HFFc6 (cell line): ENCODE results near the gene PTPRN2. TPM values are rescaled to one million over a fixed set of nuclear protein-coding genes. Genes with fewer than 3 reads are reported as not detected.

Experiments used
- DNase-seq: peaks from one replicate; pipeline ENCODE4 v3.0.0-alpha.2; 2018
- H3K27ac Mint-ChIP-seq: 2 replicates; pipeline ENCODE4 v1.8.0; 2020; ENCODE audit warnings: mild to moderate bottlenecking, mixed read lengths
- H3K27me3 Mint-ChIP-seq: 2 replicates; pipeline ENCODE4 v1.8.0; 2021; ENCODE audit warnings: mild to moderate bottlenecking, moderate library complexity, mixed read lengths; ENCODE audit not compliant: insufficient read depth
- H3K36me3 Mint-ChIP-seq: 2 replicates; pipeline ENCODE4 v1.8.0; 2021; ENCODE audit warnings: low read depth, mixed read lengths
- H3K4me1 Mint-ChIP-seq: 2 replicates; pipeline ENCODE4 v1.8.0; 2020; ENCODE audit warnings: low read depth, mixed read lengths
- H3K4me3 Mint-ChIP-seq: 2 replicates; pipeline ENCODE4 v1.8.0; 2020; ENCODE audit warnings: mild to moderate bottlenecking, moderate library complexity, mixed read lengths
- H3K9me3 Mint-ChIP-seq: 2 replicates; pipeline ENCODE4 v1.8.0; 2020; ENCODE audit warnings: mild to moderate bottlenecking, mixed read lengths
- CTCF ChIP-seq: fragments of 200-600 bp; sonication (generic); IDR thresholded peaks from 2 replicates; pipeline ENCODE4 v1.5.0; 2021; ENCODE audit warnings: antibody characterized with exemption, mild to moderate bottlenecking
- total RNA-seq, 6 experiments: library from RNA; stranded (reverse); fragmentation: NEBNext Ultra II Directional; extraction: Animal tissue kit (Norgen Biotek cat#: 25700); gene quantifications; 2 replicates in 1 of 6; 3 replicates in 5 of 6; pipeline ENCODE4 v1.2.3, GENCODE V29; 2021

PTPRN2 gene
- total RNA-seq, 6 experiments from 2014 or later, result 0.05 to 0.27 (median 0.23) TPM

- no peak for TF ChIP-seq CTCF
- Mint-ChIP-seq H3K36me3 (no peaks in the 10 kb centered on the region), H3K4me1 (no peaks in the 10 kb centered on the region), H3K4me3 (no peak overlapping the region), H3K9me3 (peaks cover 41% of the 10 kb centered on the region), H3K27me3 (no peaks in the 10 kb centered on the region; the same call in 1 of the 2 replicates), H3K27ac (no peak overlapping the region)
- DNase-seq, result no peak
Observed at GRCh38 chr7:157646551-157646950, 941.1 kb downstream of the PTPRN2 start.

- DNase-seq, result no peak
- Mint-ChIP-seq H3K27me3 (peaks cover 2% of the 10 kb centered on the region), H3K4me1 (no peaks in the 10 kb centered on the region), H3K36me3 (no peaks in the 10 kb centered on the region), H3K4me3 (no peak overlapping the region), H3K27ac (no peak overlapping the region), H3K9me3 (peaks cover 40% of the 10 kb centered on the region)
- no peak for TF ChIP-seq CTCF
Observed at GRCh38 chr7:157645539-157645938, 942.1 kb downstream of the PTPRN2 start.

GRCh38 chr7:157644946-157645345 is 942.7 kb downstream of the PTPRN2 start:
- no peak overlapping the region for H3K4me3 Mint-ChIP-seq
- no peak overlapping the region for H3K27ac Mint-ChIP-seq
- peaks cover 3% of the 10 kb centered on the region; the same call in 1 of the 2 replicates for H3K36me3 Mint-ChIP-seq
- no peak for TF ChIP-seq CTCF
- DNase-seq, result no peak
- peaks cover 41% of the 10 kb centered on the region for H3K9me3 Mint-ChIP-seq
- no peaks in the 10 kb centered on the region for H3K4me1 Mint-ChIP-seq
- peaks cover 2% of the 10 kb centered on the region for H3K27me3 Mint-ChIP-seq

GRCh38 chr7:157643525-157643970 is 944.1 kb downstream of the PTPRN2 start:
- peaks cover 5% of the 10 kb centered on the region; the same call in 1 of the 2 replicates for H3K36me3 Mint-ChIP-seq
- no peak overlapping the region for H3K4me3 Mint-ChIP-seq
- H3K4me1 Mint-ChIP-seq, result no peaks in the 10 kb centered on the region
- H3K27ac Mint-ChIP-seq, result no peak overlapping the region
- TF ChIP-seq CTCF, result no peak
- no peak for DNase-seq
- H3K9me3 Mint-ChIP-seq, result peaks cover 42% of the 10 kb centered on the region
- H3K27me3 Mint-ChIP-seq, result peaks cover 2% of the 10 kb centered on the region

GRCh38 chr7:157641866-157642265 is 945.8 kb downstream of the PTPRN2 start:
- H3K27me3 Mint-ChIP-seq, result peaks cover 2% of the 10 kb centered on the region
- no peak overlapping the region for H3K27ac Mint-ChIP-seq
- DNase-seq, result no peak
- no peaks in the 10 kb centered on the region for H3K4me1 Mint-ChIP-seq
- no peak overlapping the region for H3K4me3 Mint-ChIP-seq
- H3K9me3 Mint-ChIP-seq, result peaks cover 42% of the 10 kb centered on the region
- peaks cover 5% of the 10 kb centered on the region; the same call in 1 of the 2 replicates for H3K36me3 Mint-ChIP-seq
- no peak for TF ChIP-seq CTCF

- TF ChIP-seq CTCF, result no peak
- Mint-ChIP-seq H3K27ac (no peak overlapping the region), H3K4me3 (no peak overlapping the region), H3K4me1 (no peaks in the 10 kb centered on the region), H3K36me3 (peaks cover 5% of the 10 kb centered on the region; the same call in 1 of the 2 replicates), H3K27me3 (peaks cover 2% of the 10 kb centered on the region), H3K9me3 (peaks cover 27% of the 10 kb centered on the region)
- no peak for DNase-seq
Observed at GRCh38 chr7:157640144-157640543, 947.5 kb downstream of the PTPRN2 start.
